RWPE1 (cell line): Measurements from ENCODE around the gene GPX3.
A peak's percentile ranks its signal among the peaks of the same experiment; 100 is the strongest.

Experiments
- CTCF ChIA-PET: fragments of 350-600 bp; sonication (Branson Sonifier 250); formaldehyde crosslinking; extraction: SDS; loops from one replicate; lab custom pipeline; 2021; lab: Yijun Ruan, JAX
- POLR2A ChIA-PET: fragments of 400-600 bp; formaldehyde crosslinking; extraction: SDS; loops from one replicate; lab custom pipeline; 2020; ENCODE audit warnings: antibody characterized with exemption; ENCODE audit not compliant: low non-redundant PET; lab: Yijun Ruan, JAX
- DNase-seq: peaks from one replicate; pipeline ENCODE4 v3.0.0; 2012; ENCODE audit warnings: low spot score
- H3K27ac ChIP-seq: fragments of 450-650 bp; 2 replicates; pipeline ENCODE4 v1.5.1; 2017
- CTCF ChIP-seq: fragments of 450-650 bp; conservative IDR thresholded peaks from 2 replicates; pipeline ENCODE4 v1.5.1; 2017; ENCODE audit warnings: low read depth, mild to moderate bottlenecking

The GPX3 gene

GRCh38 chr5:150993826-150994412, 26.5 kb upstream of the GPX3 start:
- ChIA-PET CTCF (no interaction called here), POLR2A (no interaction called here)
- DNase-seq = no peak
- H3K27ac ChIP-seq = no peak overlapping the region
- no peak for TF ChIP-seq CTCF

GRCh38 chr5:150999704-151000442, 20.5 kb upstream of the GPX3 start:
- H3K27ac ChIP-seq = no peak overlapping the region
- TF ChIP-seq CTCF = no peak
- POLR2A ChIA-PET = no interaction called here
- DNase-seq = no peak
- CTCF ChIA-PET = interaction anchor here (0.6 to 4.0 kb wide), 6 partner anchors 12 to 225 kb away, joined by 3 to 55 read pairs (median 3); no protein-coding TSS in a partner anchor

GRCh38 chr5:151001436-151001835, 19.0 kb upstream of the GPX3 start:
- H3K27ac ChIP-seq = no peak overlapping the region
- no peak for DNase-seq
- ChIA-PET CTCF (interaction anchor here (0.9 to 4.0 kb wide), 5 partner anchors 40 to 311 kb away, joined by 3 to 55 read pairs (median 4); no protein-coding TSS in a partner anchor), POLR2A (interaction anchor here (0.6 kb wide), 1 partner anchor 516 kb away, joined by 3 read pairs; no protein-coding TSS in a partner anchor)
- TF ChIP-seq CTCF = no peak

GRCh38 chr5:151002250-151002649, 18.1 kb upstream of the GPX3 start:
- no peak overlapping the region for H3K27ac ChIP-seq
- POLR2A ChIA-PET = interaction anchor here (0.6 to 1.1 kb wide), 2 partner anchors 23 to 39 kb away, joined by 6 to 7 read pairs; no protein-coding TSS in a partner anchor
- peak; percentile 82 for DNase-seq
- CTCF ChIA-PET = interaction anchor here (0.6 to 4.0 kb wide), 33 partner anchors 8 to 1061 kb away, joined by 3 to 55 read pairs (median 5); no protein-coding TSS in a partner anchor
- peak; percentile 70 for TF ChIP-seq CTCF

GRCh38 chr5:151002681-151003502, 17.5 kb upstream of the GPX3 start:
- POLR2A ChIA-PET = interaction anchor here (0.6 to 1.1 kb wide), 2 partner anchors 23 to 39 kb away, joined by 6 to 7 read pairs; no protein-coding TSS in a partner anchor
- TF ChIP-seq CTCF = no peak
- DNase-seq = no peak
- no peak overlapping the region for H3K27ac ChIP-seq
- CTCF ChIA-PET = interaction anchor here (0.6 to 4.0 kb wide), 27 partner anchors 8 to 1031 kb away, joined by 3 to 55 read pairs (median 5); no protein-coding TSS in a partner anchor

- no peak for DNase-seq
- no peak overlapping the region for H3K27ac ChIP-seq
- TF ChIP-seq CTCF = no peak
- ChIA-PET CTCF (interaction anchor here (0.6 to 1.2 kb wide), 4 partner anchors 44 to 1032 kb away, joined by 3 to 5 read pairs (median 4); no protein-coding TSS in a partner anchor), POLR2A (no interaction called here)
Observed at GRCh38 chr5:151003503-151003860, 16.9 kb upstream of the GPX3 start.
